Measurements from ENCODE around the gene SYT17.

SYT17 gene

GRCh38 chr16:19162085-19162484 is 6.0 kb upstream of the SYT17 start:
- no peak for DNase-seq (ENCODE audit: low read depth in 1 of 2, low spot score in 1 of 2)
- TF ChIP-seq REST (IDR thresholded peaks at IDR 0.05; ENCODE audit: insufficient replicate concordance, low read depth) (no peak), GABPA (IDR thresholded peaks at IDR 0.05; ENCODE audit: low read depth) (no peak), SPI1 (IDR thresholded peaks at IDR 0.05; ENCODE audit: borderline replicate concordance, low read depth) (no peak), POLR2AphosphoS5 (IDR thresholded peaks at IDR 0.05; ENCODE audit: low read depth) (no peak), CTCF (IDR thresholded peaks at IDR 0.05; ENCODE audit: insufficient read depth, low read length) (no peak)

DNA sequence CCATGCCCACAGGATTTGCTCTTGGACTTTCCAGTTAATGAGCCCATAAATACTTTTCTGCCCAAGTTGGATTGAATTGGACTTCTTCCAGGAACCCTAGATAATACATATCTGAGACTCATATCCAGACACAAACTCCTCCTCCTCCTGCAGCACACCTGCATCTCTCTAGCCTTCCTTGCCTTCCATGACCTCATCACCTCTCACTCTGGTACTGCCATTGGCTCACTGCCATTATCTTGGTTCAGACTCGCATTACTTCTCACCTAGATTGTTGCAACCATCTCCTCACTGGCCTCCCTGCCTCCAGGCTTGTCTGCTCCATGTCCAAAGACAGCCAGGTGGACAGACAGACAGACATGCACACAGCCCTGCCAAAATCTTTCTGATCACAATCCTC is 4.8 kb upstream of the SYT17 start:
- Histone ChIP-seq H3K4me3 (replicated peaks; ENCODE audit: insufficient read depth, low read length) (no peak overlapping the region), H3K27ac (replicated peaks) (no peak overlapping the region), H3K27me3 (ENCODE audit: insufficient read depth, poor library complexity, severe bottlenecking) (peaks cover 10% of the 10 kb centered on the region)
- no peak for TF ChIP-seq SPI1 (IDR thresholded peaks at IDR 0.05; ENCODE audit: borderline replicate concordance, low read depth)
- TF ChIP-seq CTCF (IDR thresholded peaks at IDR 0.05; ENCODE audit: insufficient read depth, low read length), result no peak
- no peak for TF ChIP-seq POLR2AphosphoS5 (IDR thresholded peaks at IDR 0.05; ENCODE audit: low read depth)
- TF ChIP-seq REST (IDR thresholded peaks at IDR 0.05; ENCODE audit: insufficient replicate concordance, low read depth), result no peak
- no peak for TF ChIP-seq GABPA (IDR thresholded peaks at IDR 0.05; ENCODE audit: low read depth)
- DNase-seq (ENCODE audit: low read depth in 1 of 2, low spot score in 1 of 2), result no peak

More at GRCh38 chr16:19162085-19162484, 6.0 kb upstream of the SYT17 start:
- H3K27me3 ChIP-seq (ENCODE audit: insufficient read depth, poor library complexity, severe bottlenecking), result peaks cover 7% of the 10 kb centered on the region
- no peak overlapping the region for H3K27ac ChIP-seq (replicated peaks)
- no peak overlapping the region for H3K4me3 ChIP-seq (replicated peaks; ENCODE audit: insufficient read depth, low read length)

GRCh38 chr16:19164285-19164684 is 3.8 kb upstream of the SYT17 start:
- Histone ChIP-seq H3K27me3 (ENCODE audit: insufficient read depth, poor library complexity, severe bottlenecking) (peaks cover 19% of the 10 kb centered on the region), H3K4me3 (replicated peaks; ENCODE audit: insufficient read depth, low read length) (no peak overlapping the region), H3K27ac (replicated peaks) (no peak overlapping the region)
- DNase-seq (ENCODE audit: low read depth in 1 of 2, low spot score in 1 of 2), result no peak
- TF ChIP-seq REST (IDR thresholded peaks at IDR 0.05; ENCODE audit: insufficient replicate concordance, low read depth) (no peak), SPI1 (IDR thresholded peaks at IDR 0.05; ENCODE audit: borderline replicate concordance, low read depth) (no peak), POLR2AphosphoS5 (IDR thresholded peaks at IDR 0.05; ENCODE audit: low read depth) (no peak), GABPA (IDR thresholded peaks at IDR 0.05; ENCODE audit: low read depth) (no peak), CTCF (IDR thresholded peaks at IDR 0.05; ENCODE audit: insufficient read depth, low read length) (no peak)
